ENCODE measurements around the gene BACE1. TPM values are rescaled to one million over a fixed set of nuclear protein-coding genes. Genes with fewer than 3 reads are reported as not detected.

BACE1 gene
- total and polyA plus RNA-seq, 2 experiments from 2014 or later = 2.4 to 7.2 TPM

- Mint-ChIP-seq H3K4me3 (no peak overlapping the region), H3K9me3 (no peaks in the 10 kb centered on the region), H3K4me1 (peaks cover 29% of the 10 kb centered on the region), H3K27me3 (ENCODE audit: insufficient read depth, low read depth, poor library complexity) (peaks cover 12% of the 10 kb centered on the region), H3K27ac (no peak overlapping the region), H3K36me3 (ENCODE audit: low read depth) (no peaks in the 10 kb centered on the region)
- H3F3A ChIP-seq (replicated peaks; ENCODE audit: low read depth) = no peaks in the 10 kb centered on the region
- H3K4me2 ChIP-seq = no peak overlapping the region
- H3K36me3 ChIP-seq (ENCODE audit: insufficient read depth) = no peaks in the 10 kb centered on the region
- no peaks in the 10 kb centered on the region for H3K27me3 ChIP-seq (ENCODE audit: insufficient read depth)
- DNase-seq (ENCODE audit: low spot score) (no peak), ATAC-seq (no peak)
- H3K9me2 ChIP-seq (ENCODE audit: insufficient read depth) = no peaks in the 10 kb centered on the region
- no peak overlapping the region for H2AFZ ChIP-seq
- H3K79me2 ChIP-seq (replicated peaks; ENCODE audit: insufficient read depth) = no peaks in the 10 kb centered on the region
- H4K20me1 ChIP-seq (replicated peaks; ENCODE audit: insufficient read depth) = no peaks in the 10 kb centered on the region
- H3K27ac ChIP-seq (ENCODE audit: low read depth) = no peak overlapping the region
- TF ChIP-seq ETS1 (IDR thresholded peaks at IDR 0.05) = no peak
- TF ChIP-seq JUNB (IDR thresholded peaks at IDR 0.05; ENCODE audit: unreplicated experiment) = no peak
- TF ChIP-seq POLR2AphosphoS5 (IDR thresholded peaks at IDR 0.05; ENCODE audit: low read depth) = no peak
- TF ChIP-seq EZH2phosphoT487 (IDR thresholded peaks at IDR 0.05; ENCODE audit: unreplicated experiment) = no peak
- no peak for TF ChIP-seq ZNF331 (CRISPR knock-in tag; IDR thresholded peaks at IDR 0.05; ENCODE audit: low read depth)
- no peak for TF ChIP-seq EZH2 (IDR thresholded peaks at IDR 0.05; ENCODE audit: low read depth, unreplicated experiment)
- TF ChIP-seq ZNF462 (CRISPR knock-in tag; IDR thresholded peaks at IDR 0.05) = no peak
- no peak for TF ChIP-seq STAT1 (IDR thresholded peaks at IDR 0.05; ENCODE audit: unreplicated experiment)
- TF ChIP-seq CTCF (conservative IDR thresholded peaks at IDR 0.05; ENCODE audit: low read depth in 2 of 2) = no peak
- TF ChIP-seq ZNF114 (CRISPR knock-in tag; IDR thresholded peaks at IDR 0.05) = no peak
- TF ChIP-seq, protein P1, sequence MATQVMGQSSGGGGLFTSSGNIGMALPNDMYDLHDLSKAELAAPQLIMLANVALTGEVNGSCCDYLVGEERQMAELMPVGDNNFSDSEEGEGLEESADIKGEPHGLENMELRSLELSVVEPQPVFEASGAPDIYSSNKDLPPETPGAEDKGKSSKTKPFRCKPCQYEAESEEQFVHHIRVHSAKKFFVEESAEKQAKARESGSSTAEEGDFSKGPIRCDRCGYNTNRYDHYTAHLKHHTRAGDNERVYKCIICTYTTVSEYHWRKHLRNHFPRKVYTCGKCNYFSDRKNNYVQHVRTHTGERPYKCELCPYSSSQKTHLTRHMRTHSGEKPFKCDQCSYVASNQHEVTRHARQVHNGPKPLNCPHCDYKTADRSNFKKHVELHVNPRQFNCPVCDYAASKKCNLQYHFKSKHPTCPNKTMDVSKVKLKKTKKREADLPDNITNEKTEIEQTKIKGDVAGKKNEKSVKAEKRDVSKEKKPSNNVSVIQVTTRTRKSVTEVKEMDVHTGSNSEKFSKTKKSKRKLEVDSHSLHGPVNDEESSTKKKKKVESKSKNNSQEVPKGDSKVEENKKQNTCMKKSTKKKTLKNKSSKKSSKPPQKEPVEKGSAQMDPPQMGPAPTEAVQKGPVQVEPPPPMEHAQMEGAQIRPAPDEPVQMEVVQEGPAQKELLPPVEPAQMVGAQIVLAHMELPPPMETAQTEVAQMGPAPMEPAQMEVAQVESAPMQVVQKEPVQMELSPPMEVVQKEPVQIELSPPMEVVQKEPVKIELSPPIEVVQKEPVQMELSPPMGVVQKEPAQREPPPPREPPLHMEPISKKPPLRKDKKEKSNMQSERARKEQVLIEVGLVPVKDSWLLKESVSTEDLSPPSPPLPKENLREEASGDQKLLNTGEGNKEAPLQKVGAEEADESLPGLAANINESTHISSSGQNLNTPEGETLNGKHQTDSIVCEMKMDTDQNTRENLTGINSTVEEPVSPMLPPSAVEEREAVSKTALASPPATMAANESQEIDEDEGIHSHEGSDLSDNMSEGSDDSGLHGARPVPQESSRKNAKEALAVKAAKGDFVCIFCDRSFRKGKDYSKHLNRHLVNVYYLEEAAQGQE (IDR thresholded peaks at IDR 0.05; ENCODE audit: unreplicated experiment) = no peak
- TF ChIP-seq CREB1 (CRISPR knock-in tag; IDR thresholded peaks at IDR 0.05; ENCODE audit: low read depth) = no peak
- no peak for TF ChIP-seq NANOG (IDR thresholded peaks at IDR 0.05; ENCODE audit: borderline replicate concordance)
- peaks cover 26% of the 10 kb centered on the region for H3K4me1 ChIP-seq (ENCODE audit: insufficient read depth)
- no peak overlapping the region for H3K4me3 ChIP-seq
Measured at GRCh38 chr11:117305145-117305544, 10.9 kb downstream of the BACE1 start.

Measured in GM23338 (cell line).